NCI-H748 treated with DMSO at 0.1 percent for 48 hours (cell line): ENCODE results near the gene MRPL23.
"Not testable (repeated sequence)": the region's sequence is repeated elsewhere in the genome, so short reads cannot be mapped to it uniquely, and the experiment has no call there.

Experiments used
- DNase-seq: peaks from one replicate; lab custom pipeline; 2025; lab: John Stamatoyannopoulos, UW

The MRPL23 gene

GRCh38 chr11:1933416-1934334, 13.5 kb upstream of the MRPL23 start:
- no peak for DNase-seq

- DNase-seq = no peak
Observed at GRCh38 chr11:1934335-1935155, 12.6 kb upstream of the MRPL23 start.

GRCh38 chr11:1935156-1936071, 11.7 kb upstream of the MRPL23 start:
- DNase-seq = no peak

- DNase-seq = no peak
Observed at GRCh38 chr11:1936072-1936780, 10.9 kb upstream of the MRPL23 start.

- DNase-seq = no peak
Observed at GRCh38 chr11:1936781-1937615, 10.1 kb upstream of the MRPL23 start.

GRCh38 chr11:1937616-1938342, 9.4 kb upstream of the MRPL23 start:
- DNase-seq = no peak

GRCh38 chr11:1938343-1939005, 8.7 kb upstream of the MRPL23 start:
- no peak for DNase-seq

GRCh38 chr11:1939006-1939625, 8.0 kb upstream of the MRPL23 start:
- no peak for DNase-seq

- not testable (repeated sequence) for DNase-seq
Observed at GRCh38 chr11:1939788-1940187, 7.3 kb upstream of the MRPL23 start.

GRCh38 chr11:1942558-1943260, 4.4 kb upstream of the MRPL23 start:
- DNase-seq = no peak

GRCh38 chr11:1943576-1943975, 3.6 kb upstream of the MRPL23 start:
- no peak for DNase-seq

- no peak for DNase-seq
Observed at GRCh38 chr11:1943977-1944376, 3.2 kb upstream of the MRPL23 start.

GRCh38 chr11:1947592-1948237, 583 bp downstream of the MRPL23 start:
- no peak for DNase-seq

GRCh38 chr11:1948389-1948788, 1.3 kb downstream of the MRPL23 start:
- no peak for DNase-seq

GRCh38 chr11:1949302-1949701, 2.2 kb downstream of the MRPL23 start:
- no peak for DNase-seq

- no peak for DNase-seq
Observed at GRCh38 chr11:1949922-1950321, 2.8 kb downstream of the MRPL23 start.

- no peak for DNase-seq
Observed at GRCh38 chr11:1952806-1953482, 5.8 kb downstream of the MRPL23 start.
